HCT116 (cell line): ENCODE data around the gene ADAM23.

Source experiments
- EZH2 ChIP-seq: fragments of 200-600 bp; sonication (generic); IDR thresholded peaks from 2 replicates; pipeline ENCODE4 v1.6.1; 2017; ENCODE audit warnings: antibody characterized with exemption, mixed run types
- POLR2A ChIP-seq: IDR thresholded peaks from 2 replicates; pipeline ENCODE4 v1.7.0; 2011; ENCODE audit warnings: borderline replicate concordance; ENCODE audit not compliant: insufficient read depth, insufficient read length; ENCODE audit errors: extremely low read depth
- POLR2AphosphoS5 ChIP-seq: IDR thresholded peaks from 2 replicates; pipeline ENCODE4 v1.6.1; 2011; ENCODE audit warnings: mild to moderate bottlenecking, low read depth, low read length, moderate library complexity
- TCF7L2 ChIP-seq: IDR thresholded peaks from 2 replicates; pipeline ENCODE4 v1.7.0; 2011; ENCODE audit warnings: borderline replicate concordance, inconsistent platforms; ENCODE audit not compliant: insufficient read depth, insufficient read length; ENCODE audit errors: extremely low read depth
- YY1 ChIP-seq: IDR thresholded peaks from 2 replicates; pipeline ENCODE4 v1.6.1; 2011; ENCODE audit warnings: low read length, low read depth, moderate library complexity, mild to moderate bottlenecking; ENCODE audit not compliant: insufficient replicate concordance; ENCODE audit errors: extremely low read depth
- ZNF274 ChIP-seq: fragments of 200-500 bp; sonication (Bioruptor generic); IDR thresholded peaks from 2 replicates; pipeline ENCODE4 v1.6.1; 2014; ENCODE audit warnings: mild to moderate bottlenecking, low read depth, low read length, inconsistent platforms
- TF ChIP-seq, protein P1 (sequence below): IDR thresholded peaks from 2 replicates; pipeline ENCODE4 v1.6.1; 2012
- TF ChIP-seq, protein P2 (sequence below), 3 experiments: fragments of 200-600 bp in 1 of 3; sonication (generic) in 1 of 3; IDR thresholded peaks in 2 of 3; conservative IDR thresholded peaks in 1 of 3; 2 replicates each; pipeline ENCODE4 v1.5.1; 2012 to 2017; ENCODE audit warnings: low read depth in 2 of 3, low read length in 2 of 3, antibody characterized with exemption in 1 of 3, borderline replicate concordance in 1 of 3, control low read depth in 1 of 3, mild to moderate bottlenecking in 1 of 3, mixed read lengths in 1 of 3, mixed run types in 1 of 3, moderate library complexity in 1 of 3; ENCODE audit not compliant: insufficient read depth in 1 of 3
- TF ChIP-seq, protein P3 (sequence below): IDR thresholded peaks from 2 replicates; pipeline ENCODE4 v1.6.1; 2012; ENCODE audit warnings: low read depth

DNA sequence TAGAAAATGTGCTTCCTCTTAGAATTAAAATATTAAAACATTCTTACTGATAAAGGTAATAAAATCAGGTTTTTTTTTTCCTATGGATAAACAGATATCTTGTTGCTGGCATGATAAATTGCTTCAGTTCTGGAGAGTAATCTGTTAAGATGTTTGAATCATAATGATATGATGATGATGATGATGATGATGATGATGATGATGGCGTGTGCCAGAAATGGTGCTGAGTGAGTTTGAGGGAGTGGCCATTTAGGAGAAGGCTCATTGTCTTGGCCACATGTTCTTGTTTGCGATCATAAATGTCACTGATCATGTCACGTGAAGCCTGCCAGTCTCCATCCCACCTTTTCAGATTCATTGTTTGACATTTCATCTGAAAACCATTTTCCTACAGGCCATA is 35.0 kb downstream of the ADAM23 start:
- TF ChIP-seq, protein P1, sequence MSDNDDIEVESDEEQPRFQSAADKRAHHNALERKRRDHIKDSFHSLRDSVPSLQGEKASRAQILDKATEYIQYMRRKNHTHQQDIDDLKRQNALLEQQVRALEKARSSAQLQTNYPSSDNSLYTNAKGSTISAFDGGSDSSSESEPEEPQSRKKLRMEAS: no peak
- TF ChIP-seq, protein P2, sequence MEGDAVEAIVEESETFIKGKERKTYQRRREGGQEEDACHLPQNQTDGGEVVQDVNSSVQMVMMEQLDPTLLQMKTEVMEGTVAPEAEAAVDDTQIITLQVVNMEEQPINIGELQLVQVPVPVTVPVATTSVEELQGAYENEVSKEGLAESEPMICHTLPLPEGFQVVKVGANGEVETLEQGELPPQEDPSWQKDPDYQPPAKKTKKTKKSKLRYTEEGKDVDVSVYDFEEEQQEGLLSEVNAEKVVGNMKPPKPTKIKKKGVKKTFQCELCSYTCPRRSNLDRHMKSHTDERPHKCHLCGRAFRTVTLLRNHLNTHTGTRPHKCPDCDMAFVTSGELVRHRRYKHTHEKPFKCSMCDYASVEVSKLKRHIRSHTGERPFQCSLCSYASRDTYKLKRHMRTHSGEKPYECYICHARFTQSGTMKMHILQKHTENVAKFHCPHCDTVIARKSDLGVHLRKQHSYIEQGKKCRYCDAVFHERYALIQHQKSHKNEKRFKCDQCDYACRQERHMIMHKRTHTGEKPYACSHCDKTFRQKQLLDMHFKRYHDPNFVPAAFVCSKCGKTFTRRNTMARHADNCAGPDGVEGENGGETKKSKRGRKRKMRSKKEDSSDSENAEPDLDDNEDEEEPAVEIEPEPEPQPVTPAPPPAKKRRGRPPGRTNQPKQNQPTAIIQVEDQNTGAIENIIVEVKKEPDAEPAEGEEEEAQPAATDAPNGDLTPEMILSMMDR (IDR thresholded peaks at IDR 0.05 in 2 of 3, conservative IDR thresholded peaks at IDR 0.05 in 1 of 3; ENCODE audit: borderline replicate concordance in 1 of 3, insufficient read depth in 1 of 3, low read depth in 2 of 3, low read length in 2 of 3): no peak
- no peak for TF ChIP-seq POLR2AphosphoS5
- no peak for TF ChIP-seq EZH2
- TF ChIP-seq YY1: no peak
- no peak for TF ChIP-seq TCF7L2
- TF ChIP-seq POLR2A: no peak
- TF ChIP-seq ZNF274: no peak
- TF ChIP-seq, protein P3, sequence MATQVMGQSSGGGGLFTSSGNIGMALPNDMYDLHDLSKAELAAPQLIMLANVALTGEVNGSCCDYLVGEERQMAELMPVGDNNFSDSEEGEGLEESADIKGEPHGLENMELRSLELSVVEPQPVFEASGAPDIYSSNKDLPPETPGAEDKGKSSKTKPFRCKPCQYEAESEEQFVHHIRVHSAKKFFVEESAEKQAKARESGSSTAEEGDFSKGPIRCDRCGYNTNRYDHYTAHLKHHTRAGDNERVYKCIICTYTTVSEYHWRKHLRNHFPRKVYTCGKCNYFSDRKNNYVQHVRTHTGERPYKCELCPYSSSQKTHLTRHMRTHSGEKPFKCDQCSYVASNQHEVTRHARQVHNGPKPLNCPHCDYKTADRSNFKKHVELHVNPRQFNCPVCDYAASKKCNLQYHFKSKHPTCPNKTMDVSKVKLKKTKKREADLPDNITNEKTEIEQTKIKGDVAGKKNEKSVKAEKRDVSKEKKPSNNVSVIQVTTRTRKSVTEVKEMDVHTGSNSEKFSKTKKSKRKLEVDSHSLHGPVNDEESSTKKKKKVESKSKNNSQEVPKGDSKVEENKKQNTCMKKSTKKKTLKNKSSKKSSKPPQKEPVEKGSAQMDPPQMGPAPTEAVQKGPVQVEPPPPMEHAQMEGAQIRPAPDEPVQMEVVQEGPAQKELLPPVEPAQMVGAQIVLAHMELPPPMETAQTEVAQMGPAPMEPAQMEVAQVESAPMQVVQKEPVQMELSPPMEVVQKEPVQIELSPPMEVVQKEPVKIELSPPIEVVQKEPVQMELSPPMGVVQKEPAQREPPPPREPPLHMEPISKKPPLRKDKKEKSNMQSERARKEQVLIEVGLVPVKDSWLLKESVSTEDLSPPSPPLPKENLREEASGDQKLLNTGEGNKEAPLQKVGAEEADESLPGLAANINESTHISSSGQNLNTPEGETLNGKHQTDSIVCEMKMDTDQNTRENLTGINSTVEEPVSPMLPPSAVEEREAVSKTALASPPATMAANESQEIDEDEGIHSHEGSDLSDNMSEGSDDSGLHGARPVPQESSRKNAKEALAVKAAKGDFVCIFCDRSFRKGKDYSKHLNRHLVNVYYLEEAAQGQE: no peak
